Stomach (tissue), 4 donors: ENCODE measurements around the gene SLC5A11.
"Not testable (repeated sequence)": the region's sequence is repeated elsewhere in the genome, so short reads cannot be mapped to it uniquely, and the experiment has no call there.

ENCODE experiments used
- CTCF ChIP-seq, 7 experiments: fragments of 450-650 bp in 4 of 7; fragments of 200-600 bp in 3 of 7; sonication (generic) in 3 of 7; IDR thresholded peaks; one replicate each; pipeline ENCODE4 v1.5.1; 2016 to 2019; ENCODE audit warnings: antibody characterized with exemption in 7 of 7, control low read depth in 2 of 7, mild to moderate bottlenecking in 1 of 7
- EP300 ChIP-seq: sonication (generic); formaldehyde crosslinking; IDR thresholded peaks from one replicate; pipeline ENCODE4 v1.6.1; 2017; ENCODE audit warnings: antibody characterized with exemption
- POLR2A ChIP-seq, 4 donors: fragments of 450-650 bp; IDR thresholded peaks; one replicate each; pipeline ENCODE4 v1.6.1; 2016; ENCODE audit warnings: antibody characterized with exemption in 4 of 4, control low read depth in 2 of 4, mild to moderate bottlenecking in 1 of 4, moderate library complexity in 1 of 4

GRCh38 chr16:24812813-24813212, 33.0 kb upstream of the SLC5A11 start:
- TF ChIP-seq EP300; CTCF (IDR thresholded peaks at IDR 0.05); POLR2A (IDR thresholded peaks at IDR 0.05): not testable (repeated sequence)
